Right renal cortex interstitium (tissue), 3 donors: ENCODE data around the gene PIP5KL1. TPM values are rescaled to one million over a fixed set of nuclear protein-coding genes. Genes with fewer than 3 reads are reported as not detected.

Source experiments
- DNase-seq, 3 donors: peaks; one replicate each; pipeline ENCODE4 v3.0.0-alpha.2; 2013; ENCODE audit warnings: low read depth in 3 of 3, low spot score in 2 of 3
- polyA plus RNA-seq, 3 donors: library from polyadenylated mRNA; unstranded; fragments of 120-200 nt; gene quantifications; one replicate each; pipeline ENCODE4 v1.2.1, GENCODE V29; 2013; ENCODE audit not compliant: insufficient read length in 3 of 3

Gene PIP5KL1
- polyA plus RNA-seq, 3 donors = 1.1 to 1.6 (median 1.1) TPM

DNA sequence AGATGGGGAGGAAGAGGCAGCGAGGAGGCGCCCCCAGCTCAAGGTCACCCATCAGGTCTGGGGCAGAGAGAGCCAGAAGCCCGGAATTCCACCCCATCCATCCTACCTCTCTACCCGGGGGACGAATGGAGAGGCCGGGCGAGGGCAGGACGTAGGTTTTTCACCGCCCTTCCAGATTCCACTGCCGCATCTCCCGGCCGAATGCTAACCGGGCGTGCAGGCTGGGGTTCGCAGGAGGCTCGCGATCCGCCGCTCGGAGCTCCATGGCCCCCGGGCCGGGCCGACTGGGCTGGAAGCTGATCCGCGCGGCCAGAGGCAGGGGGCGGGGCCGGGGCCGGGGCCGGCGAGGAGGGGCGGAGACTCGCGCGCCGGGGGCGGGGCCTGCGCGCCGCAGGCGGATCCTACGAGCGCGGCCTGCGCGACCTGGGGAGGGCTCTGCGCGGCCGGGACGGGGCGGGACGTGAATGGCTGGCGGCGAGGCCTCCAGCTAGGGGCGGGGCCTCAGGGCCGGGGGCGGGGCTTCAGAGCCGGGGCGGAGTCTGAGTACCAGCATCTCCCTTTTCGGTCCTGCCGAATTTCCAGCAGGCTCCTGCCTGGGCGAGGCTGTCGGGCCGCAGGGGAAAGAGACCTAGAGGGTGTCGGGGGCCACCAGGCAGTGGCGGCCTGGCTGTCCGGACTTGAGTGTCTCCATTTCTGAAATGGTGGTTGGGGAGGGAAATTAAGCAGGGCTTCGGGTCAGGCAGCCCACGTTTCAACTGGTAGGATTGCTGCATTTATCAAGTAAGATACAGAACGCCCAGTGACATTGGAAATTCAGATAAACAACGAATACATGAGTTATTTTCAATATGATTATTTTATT is 13.6 kb downstream of the PIP5KL1 start, which contains the start of gene ST6GALNAC4:
Gene ST6GALNAC4 (minus strand): TSS at position 322 of the 862 bp plus-strand sequence. CDS start 622 bp downstream, outside the sequence.
- DNase-seq = no peak

GRCh38 chr9:127915801-127916719 is 14.5 kb downstream of the PIP5KL1 start:
- no peak for DNase-seq

DNA sequence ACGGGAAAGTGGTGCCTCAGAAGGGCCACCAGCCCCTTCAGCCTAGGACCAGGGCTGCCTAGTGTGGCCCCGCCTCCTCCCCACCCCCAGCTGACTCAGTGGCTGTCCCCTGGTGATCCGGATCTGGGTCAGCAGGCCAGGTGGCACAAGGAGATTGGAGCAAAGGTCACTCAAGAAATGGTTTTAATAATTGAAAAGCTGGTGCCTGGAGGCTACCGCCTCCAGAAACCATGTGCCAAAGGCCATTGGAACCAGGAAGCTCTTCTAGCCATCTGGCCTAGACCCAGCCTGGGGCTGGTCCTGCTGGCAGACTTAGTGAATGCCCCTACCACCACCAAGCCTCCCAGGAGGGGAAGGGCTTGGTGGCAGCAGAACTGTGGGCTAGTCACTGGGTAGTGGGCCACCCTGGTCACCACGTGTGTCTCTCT is 15.2 kb downstream of the PIP5KL1 start:
- no peak for DNase-seq

- no peak for DNase-seq
Observed at GRCh38 chr9:127913682-127914081, 16.9 kb downstream of the PIP5KL1 start.

DNA sequence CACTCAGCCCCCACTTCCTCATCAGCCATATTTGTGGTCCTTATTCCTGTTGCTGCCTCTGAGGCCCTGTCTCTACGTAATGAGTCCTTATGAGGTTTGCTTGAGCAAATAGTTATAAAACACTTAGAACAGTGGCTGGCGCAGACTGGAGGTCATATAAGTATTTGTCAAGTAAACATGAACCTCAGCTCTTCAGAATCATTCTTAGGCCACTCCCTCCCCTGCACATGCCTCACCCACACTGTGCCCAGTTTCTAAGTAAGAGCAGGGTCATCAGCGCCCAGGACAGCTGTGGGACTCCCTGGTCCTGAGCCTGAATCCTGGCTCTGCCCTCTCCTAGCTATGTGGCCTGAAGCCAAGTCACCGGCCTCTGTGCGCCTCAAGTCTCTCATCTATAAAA is 17.7 kb downstream of the PIP5KL1 start:
- no peak for DNase-seq

- no peak for DNase-seq
Observed at GRCh38 chr9:127912296-127912695, 18.3 kb downstream of the PIP5KL1 start.

DNA sequence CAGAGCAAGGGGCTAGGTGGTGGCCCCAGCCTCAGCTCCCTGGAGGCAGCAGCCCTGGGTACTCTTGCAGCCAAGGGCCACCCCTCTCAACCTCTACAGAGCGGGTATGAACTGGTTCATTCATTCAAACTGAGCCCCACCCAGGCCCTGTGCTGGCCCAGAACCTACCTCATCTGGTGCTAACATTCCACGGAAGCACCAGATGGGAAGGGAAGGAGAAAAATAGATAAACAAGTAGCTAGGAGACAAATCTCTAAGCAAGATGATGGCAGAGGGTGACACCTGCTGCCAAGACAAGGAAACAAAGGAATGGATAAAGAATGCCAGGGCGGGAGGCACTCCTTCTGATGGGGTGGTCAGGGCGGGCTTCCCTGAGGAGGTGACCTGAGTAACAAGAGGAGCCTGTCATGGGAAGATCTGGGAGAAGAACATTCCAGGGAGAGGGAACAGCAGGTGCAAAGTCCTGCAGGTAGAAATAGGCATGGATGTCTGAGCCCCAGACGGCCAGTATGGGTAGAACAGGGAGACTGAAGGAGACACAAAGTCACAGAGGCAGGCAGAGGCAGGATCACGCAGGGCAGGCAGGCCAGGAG is 19.9 kb downstream of the PIP5KL1 start:
- DNase-seq = no peak

GRCh38 chr9:127909839-127910273 is 20.7 kb downstream of the PIP5KL1 start:
- DNase-seq = no peak

DNA sequence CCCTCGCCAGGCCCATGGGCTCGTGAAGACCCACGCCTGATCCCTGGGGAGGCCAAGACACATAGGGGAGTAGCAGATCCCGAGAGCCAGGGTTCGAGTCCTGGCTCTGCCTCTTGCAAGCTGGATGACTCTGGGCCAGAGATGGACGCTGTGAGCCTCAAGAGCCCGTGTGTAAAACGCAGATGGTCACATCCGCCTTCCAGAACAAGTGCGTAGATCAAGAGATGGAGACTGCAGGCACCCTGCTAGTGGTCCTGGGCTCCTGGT is 22.0 kb downstream of the PIP5KL1 start:
- DNase-seq = no peak

GRCh38 chr9:127907867-127908659 is 22.5 kb downstream of the PIP5KL1 start:
- DNase-seq = no peak

DNA sequence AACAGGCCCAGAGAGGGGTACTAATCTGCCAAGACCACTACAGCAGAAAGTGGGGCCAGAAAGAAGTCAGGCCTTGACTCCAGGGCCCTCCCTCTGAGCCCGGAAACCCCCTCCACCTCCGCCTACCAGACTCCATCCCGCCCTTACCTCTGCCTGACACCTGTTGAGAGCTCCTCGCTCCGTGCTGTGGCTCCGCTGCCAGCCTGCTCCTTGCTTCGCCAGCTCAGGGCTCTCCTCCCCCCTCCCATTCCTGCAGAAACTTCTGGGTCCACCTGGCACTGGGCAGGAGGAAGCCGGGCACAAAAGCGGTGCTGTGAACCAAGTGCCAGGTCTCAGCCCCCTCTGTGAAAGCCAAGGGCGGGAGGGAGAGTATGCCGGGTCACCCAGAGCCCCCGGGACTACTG is 24.8 kb downstream of the PIP5KL1 start:
- no peak for DNase-seq

DNA sequence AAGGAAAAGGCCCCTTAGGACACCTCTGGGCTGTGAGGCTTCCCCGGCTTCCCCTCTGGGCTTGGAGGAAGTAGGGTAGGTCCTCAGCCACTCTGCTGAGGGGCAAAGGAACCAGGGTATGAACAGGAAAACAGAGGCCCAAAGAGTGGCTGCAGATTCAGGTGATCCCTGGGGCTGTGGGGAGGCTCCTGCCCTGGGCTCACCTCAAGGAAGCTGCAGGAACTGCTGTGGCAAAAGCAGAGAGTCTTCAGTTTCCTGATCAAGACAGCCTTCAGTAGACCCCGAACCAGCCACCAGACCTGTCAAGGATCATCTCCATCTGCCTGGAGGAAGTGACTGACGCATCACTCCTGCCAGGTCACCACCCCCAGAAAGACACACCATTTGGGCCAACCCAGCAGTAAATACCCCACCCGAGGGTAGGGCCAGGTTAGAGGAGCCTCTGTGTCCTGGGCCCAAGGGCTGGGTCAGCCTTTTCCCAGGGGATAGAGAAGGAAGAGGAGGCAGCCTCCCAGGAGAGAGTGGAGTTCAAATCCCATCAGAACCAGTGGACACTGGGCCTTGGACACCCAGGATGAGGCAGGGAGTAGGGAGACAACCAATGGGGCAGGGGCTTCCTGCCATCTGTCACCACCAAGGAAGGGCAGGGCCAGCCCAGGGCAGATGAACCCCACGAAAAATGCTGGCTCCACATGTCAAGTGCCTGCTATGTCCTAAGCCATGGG is 25.4 kb downstream of the PIP5KL1 start:
- no peak for DNase-seq

DNA sequence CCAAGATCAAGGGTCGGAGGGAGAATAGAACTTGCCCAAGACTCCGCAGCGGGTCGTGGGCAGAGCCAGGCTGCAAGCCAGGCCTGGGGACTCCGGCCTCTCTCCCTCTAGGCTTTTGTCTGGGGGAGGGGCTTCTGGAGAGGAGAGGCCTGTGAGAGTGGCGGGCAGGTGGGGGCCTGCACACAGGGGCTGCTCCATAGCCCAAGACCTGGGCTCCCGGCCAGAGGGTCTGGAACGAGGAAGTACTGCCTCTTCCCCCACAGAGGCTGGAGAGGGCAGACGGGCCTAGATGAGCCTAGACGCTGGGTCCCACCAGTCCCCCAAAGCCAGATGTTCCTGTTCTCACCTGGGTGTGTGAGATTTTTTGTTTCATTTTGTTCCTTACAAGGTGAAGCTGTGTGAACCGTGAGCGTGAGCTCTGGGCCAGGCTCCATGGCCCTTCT is 26.0 kb downstream of the PIP5KL1 start:
- no peak for DNase-seq

DNA sequence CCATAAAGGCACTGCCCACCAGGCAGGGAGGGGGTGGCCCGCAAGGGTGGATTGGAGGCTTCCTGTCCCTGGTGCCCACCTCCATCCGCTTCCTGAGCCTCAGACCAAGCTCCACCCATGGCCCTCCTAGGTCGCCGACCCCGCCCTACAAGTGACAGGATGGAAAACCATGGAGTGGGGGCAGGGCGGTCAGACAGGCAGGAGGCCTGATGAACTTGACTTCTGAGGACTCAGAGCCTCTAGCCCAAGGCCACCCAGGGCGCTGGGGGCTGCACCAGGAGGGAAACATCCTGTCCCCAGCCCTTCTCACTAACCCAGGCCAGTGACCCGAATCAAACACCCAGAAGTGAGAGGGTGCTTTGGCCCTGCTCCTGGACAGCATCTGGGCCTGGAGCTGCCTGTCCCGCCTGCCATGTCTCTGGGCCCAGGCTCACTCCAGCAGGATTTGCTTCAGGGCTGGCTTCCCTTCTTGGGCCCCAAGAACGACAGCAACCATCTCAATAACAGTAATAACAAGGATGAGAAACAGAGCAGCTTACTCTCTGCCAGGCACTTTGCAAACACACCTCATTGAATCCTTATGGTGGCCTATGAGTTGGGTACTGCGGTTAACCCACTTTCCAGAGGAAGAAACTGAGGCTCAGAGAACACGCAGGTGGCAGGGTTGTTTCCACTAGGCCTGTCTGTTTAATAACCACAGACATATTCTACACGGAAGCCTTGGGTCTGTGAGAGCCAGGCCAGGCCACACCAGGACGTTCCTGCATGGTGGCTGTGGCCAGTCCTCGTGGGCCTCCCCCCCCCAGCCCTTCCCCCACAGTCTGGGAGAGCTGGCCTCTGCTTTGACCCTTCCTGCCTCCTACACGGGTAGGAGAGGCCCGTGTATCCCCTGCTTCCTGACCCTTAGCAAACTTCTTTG is 26.8 kb downstream of the PIP5KL1 start:
- no peak for DNase-seq

GRCh38 chr9:127899128-127899943 is 31.2 kb downstream of the PIP5KL1 start, which contains the start of gene ST6GALNAC6:
TSS of gene ST6GALNAC6 (minus strand) at chr9:127899603. CDS start at chr9:127897981, 1,622 bp downstream.
- DNase-seq = no peak

DNA sequence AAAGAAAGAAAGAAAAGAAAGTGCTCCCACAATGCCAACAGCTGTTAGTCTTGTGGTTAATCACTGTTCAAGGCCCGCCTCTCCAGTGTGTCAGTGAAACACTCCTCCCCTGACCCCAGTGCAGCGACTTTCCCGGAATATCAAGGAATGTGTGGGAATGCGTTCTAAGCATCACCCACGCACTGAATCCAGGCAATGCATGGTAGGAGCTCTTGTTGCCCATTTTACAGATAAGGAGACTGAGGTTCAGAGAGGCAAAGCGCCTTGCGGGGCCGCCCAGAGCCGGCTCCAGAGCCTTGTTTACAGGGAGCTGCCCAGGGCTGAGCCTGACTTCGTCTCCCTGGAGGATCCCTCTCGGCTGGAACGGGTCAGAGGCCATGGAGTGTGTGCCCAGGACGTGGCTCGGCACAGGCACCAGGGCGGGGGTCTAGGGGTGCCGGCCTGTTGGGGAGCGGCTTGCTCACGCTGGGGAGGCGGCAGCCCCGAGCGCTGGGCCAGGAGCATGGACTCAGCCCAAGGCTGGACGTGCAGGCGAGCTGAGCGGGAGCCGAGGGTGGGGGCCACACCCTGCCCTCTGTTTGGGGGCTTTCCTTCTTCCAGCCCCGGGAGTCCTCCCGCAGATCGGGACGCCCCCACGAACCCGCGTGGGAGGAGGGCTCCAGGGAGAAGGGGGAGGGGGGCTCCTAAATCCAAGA is 32.0 kb downstream of the PIP5KL1 start:
- no peak for DNase-seq

DNA sequence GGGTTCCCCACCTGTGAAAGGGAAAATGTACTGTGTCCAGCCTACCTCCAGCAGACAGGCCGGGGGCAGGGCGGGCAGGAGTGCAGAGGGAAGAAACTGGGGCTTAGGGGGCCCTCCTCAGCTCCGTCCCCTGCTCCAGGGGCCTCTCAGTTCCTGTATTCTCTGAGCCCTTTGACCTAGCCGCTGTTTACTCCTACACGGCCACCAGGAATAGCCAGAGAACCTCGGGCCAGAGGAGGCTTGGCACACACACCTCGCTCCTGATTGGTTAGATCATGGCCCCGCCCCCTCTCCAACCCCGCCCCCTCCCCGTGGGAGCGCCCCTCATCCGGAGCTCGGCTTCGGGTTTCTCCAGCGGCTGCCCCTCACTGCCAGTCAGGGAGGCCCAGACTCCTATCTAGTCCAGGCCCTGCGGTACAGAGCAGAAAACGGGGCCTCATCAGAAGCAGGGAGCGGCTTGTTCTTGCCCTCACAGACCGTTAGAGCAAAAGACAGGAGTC is 33.3 kb downstream of the PIP5KL1 start:
- no peak for DNase-seq
